ENCODE results near the gene TMEM139.

TMEM139 gene

DNA sequence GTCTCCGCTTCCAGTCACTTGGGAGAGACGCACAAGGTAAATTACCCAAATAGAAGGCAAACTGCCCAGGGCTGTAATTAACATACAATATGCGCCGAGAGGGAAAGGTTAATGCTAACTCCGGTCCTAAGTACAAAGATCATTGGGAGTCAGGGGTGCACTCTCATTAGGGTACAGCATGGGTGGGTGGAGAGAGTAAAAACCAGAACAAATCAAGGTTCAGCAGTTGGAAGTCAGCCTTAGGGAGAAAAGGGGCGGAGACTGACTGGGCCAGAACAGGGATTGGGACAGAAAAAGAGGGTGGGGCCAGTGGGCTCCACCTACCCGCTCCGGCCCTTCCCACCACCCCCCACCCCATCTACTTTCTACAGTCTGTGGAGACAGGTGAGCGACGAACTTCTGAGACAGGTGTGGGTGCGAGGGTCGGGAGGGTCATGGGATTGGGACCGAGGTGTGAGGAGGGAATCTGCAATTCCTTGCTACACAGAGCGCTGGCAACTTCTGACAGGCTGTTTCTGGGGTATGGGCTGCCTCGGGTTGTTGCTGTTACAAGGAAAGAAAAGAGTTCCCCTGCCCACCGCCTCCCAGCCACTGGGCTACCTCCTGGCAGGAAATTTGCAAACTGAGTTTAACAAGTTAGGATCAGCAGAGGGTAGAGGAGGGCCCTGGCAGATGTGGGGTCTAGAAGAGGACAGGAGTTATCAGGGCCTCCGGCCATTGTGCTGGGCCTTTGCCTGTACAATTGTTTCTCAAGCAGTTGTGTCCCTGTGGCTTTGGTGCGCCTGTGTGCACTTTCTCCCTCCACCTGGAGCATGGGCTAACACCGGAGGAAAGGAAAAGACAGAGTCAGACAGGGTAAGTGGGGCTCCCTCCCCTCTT, at the start of gene TMEM139:
Gene TMEM139, plus strand, starts transcription at position 368 of the 879 bp plus-strand sequence. CDS start 1,000 bp downstream, outside the sequence.
- H3K9me2 ChIP-seq (replicated peaks; ENCODE audit: insufficient read depth, low read length), result no peaks in the 10 kb centered on the region
- peaks cover 16% of the 10 kb centered on the region for H3K79me2 ChIP-seq (ENCODE audit: low read length)
- H3K9ac ChIP-seq (ENCODE audit: low read length), result no peak within 1 kb of the TSS
- no peak for TF ChIP-seq EZH2phosphoT487 (IDR thresholded peaks at IDR 0.05; ENCODE audit: low read length)
- TF ChIP-seq EZH2 (optimal IDR thresholded peaks at IDR 0.05; ENCODE audit: low read depth, low read length), result no peak
- TF ChIP-seq, protein P1, sequence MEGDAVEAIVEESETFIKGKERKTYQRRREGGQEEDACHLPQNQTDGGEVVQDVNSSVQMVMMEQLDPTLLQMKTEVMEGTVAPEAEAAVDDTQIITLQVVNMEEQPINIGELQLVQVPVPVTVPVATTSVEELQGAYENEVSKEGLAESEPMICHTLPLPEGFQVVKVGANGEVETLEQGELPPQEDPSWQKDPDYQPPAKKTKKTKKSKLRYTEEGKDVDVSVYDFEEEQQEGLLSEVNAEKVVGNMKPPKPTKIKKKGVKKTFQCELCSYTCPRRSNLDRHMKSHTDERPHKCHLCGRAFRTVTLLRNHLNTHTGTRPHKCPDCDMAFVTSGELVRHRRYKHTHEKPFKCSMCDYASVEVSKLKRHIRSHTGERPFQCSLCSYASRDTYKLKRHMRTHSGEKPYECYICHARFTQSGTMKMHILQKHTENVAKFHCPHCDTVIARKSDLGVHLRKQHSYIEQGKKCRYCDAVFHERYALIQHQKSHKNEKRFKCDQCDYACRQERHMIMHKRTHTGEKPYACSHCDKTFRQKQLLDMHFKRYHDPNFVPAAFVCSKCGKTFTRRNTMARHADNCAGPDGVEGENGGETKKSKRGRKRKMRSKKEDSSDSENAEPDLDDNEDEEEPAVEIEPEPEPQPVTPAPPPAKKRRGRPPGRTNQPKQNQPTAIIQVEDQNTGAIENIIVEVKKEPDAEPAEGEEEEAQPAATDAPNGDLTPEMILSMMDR (IDR thresholded peaks at IDR 0.05; ENCODE audit: low read length), result no peak
- no peak within 1 kb of the TSS for H3K4me3 ChIP-seq (ENCODE audit: low read length)
- DNase-seq, result no peak
- H3K4me1 ChIP-seq (ENCODE audit: low read length), result peaks cover 9% of the 10 kb centered on the region
- H3K36me3 ChIP-seq (replicated peaks; ENCODE audit: insufficient read depth, low read length), result no peaks in the 10 kb centered on the region
- no peaks in the 10 kb centered on the region for H4K20me1 ChIP-seq (ENCODE audit: insufficient read depth, low read length)
- no peaks in the 10 kb centered on the region for H3K9me3 ChIP-seq (replicated peaks; ENCODE audit: insufficient read depth, low read length)
- no peak within 1 kb of the TSS for H2AFZ ChIP-seq (ENCODE audit: low read length)
- no peaks in the 10 kb centered on the region for H3F3A ChIP-seq (ENCODE audit: insufficient read depth, low read length)
- H3K27me3 ChIP-seq (replicated peaks; ENCODE audit: insufficient read depth, low read length), result no peaks in the 10 kb centered on the region
- no peak within 1 kb of the TSS for H3K4me2 ChIP-seq (ENCODE audit: low read depth, low read length)
- no peak within 1 kb of the TSS for H3K27ac ChIP-seq (ENCODE audit: low read length)

DNA sequence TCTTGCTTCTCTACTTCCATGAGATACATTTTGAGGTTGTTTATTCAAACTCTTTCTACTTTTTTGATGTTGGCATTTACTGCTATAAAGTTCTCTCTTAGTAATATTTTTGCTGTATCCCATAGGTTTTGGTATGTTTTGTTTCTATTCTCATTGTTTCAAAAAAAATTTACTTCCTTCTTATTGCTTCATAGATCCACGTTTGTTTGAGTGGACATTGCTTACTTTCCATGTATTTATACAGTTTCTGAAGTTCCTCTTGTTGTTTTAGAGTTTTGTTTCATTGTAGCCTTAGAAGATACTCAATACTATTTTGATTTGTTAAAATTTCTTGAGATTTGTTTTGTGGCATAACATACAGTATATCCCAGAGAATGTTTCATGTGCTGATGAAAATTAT, 49.2 kb upstream of the TMEM139 start:
- no peaks in the 10 kb centered on the region for H3K9me3 ChIP-seq (replicated peaks; ENCODE audit: insufficient read depth, low read length)
- no peaks in the 10 kb centered on the region for H3F3A ChIP-seq (ENCODE audit: insufficient read depth, low read length)
- H3K27ac ChIP-seq (ENCODE audit: low read length), result no peak overlapping the region
- TF ChIP-seq, protein P1 (IDR thresholded peaks at IDR 0.05; ENCODE audit: low read length), result no peak
- TF ChIP-seq EZH2 (optimal IDR thresholded peaks at IDR 0.05; ENCODE audit: low read depth, low read length) (no peak), EZH2phosphoT487 (IDR thresholded peaks at IDR 0.05; ENCODE audit: low read length) (no peak)
- no peak overlapping the region for H2AFZ ChIP-seq (ENCODE audit: low read length)
- H3K4me2 ChIP-seq (ENCODE audit: low read depth, low read length), result no peak overlapping the region
- no peaks in the 10 kb centered on the region for H3K4me1 ChIP-seq (ENCODE audit: low read length)
- H4K20me1 ChIP-seq (ENCODE audit: insufficient read depth, low read length), result no peaks in the 10 kb centered on the region
- H3K79me2 ChIP-seq (ENCODE audit: low read length), result no peaks in the 10 kb centered on the region
- no peaks in the 10 kb centered on the region for H3K27me3 ChIP-seq (replicated peaks; ENCODE audit: insufficient read depth, low read length)
- no peak overlapping the region for H3K9ac ChIP-seq (ENCODE audit: low read length)
- no peaks in the 10 kb centered on the region for H3K9me2 ChIP-seq (replicated peaks; ENCODE audit: insufficient read depth, low read length)
- H3K4me3 ChIP-seq (ENCODE audit: low read length), result no peak overlapping the region
- no peaks in the 10 kb centered on the region for H3K36me3 ChIP-seq (replicated peaks; ENCODE audit: insufficient read depth, low read length)
- DNase-seq, result no peak

DNA sequence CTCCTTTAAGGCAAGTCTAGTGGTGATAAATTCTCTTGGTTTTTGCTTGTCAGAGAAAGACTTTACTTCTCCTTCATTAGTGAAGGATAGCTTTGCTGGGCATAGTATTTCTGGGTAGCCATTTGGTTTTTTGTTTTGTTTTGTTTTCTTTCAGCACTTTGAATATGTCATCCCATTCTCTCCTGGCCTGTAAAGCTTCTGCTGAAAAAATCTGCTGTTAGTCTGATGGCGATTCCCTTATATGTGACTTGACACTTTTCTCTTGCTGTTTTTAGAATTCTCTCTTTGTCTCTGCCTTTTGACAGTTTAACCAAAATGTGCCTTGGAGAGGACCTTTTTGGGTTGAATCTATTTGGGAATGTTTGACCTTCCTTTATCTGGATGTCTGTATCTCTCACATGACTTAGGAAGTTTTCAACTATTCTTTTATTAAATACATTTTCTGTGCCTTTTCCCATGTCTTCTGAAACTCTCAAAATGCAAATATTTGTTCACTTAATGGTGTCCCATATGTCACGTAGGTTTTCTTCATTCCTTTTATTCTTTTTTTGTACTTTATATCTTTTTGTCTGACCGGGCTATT, 48.3 kb upstream of the TMEM139 start:
- Histone ChIP-seq H3F3A (ENCODE audit: insufficient read depth, low read length) (no peaks in the 10 kb centered on the region), H4K20me1 (ENCODE audit: insufficient read depth, low read length) (no peaks in the 10 kb centered on the region), H3K9me2 (replicated peaks; ENCODE audit: insufficient read depth, low read length) (no peaks in the 10 kb centered on the region), H3K4me1 (ENCODE audit: low read length) (no peaks in the 10 kb centered on the region), H3K36me3 (replicated peaks; ENCODE audit: insufficient read depth, low read length) (no peaks in the 10 kb centered on the region), H3K9me3 (replicated peaks; ENCODE audit: insufficient read depth, low read length) (no peaks in the 10 kb centered on the region), H2AFZ (ENCODE audit: low read length) (no peak overlapping the region), H3K27ac (ENCODE audit: low read length) (no peak overlapping the region), H3K4me3 (ENCODE audit: low read length) (no peak overlapping the region), H3K9ac (ENCODE audit: low read length) (no peak overlapping the region), H3K79me2 (ENCODE audit: low read length) (no peaks in the 10 kb centered on the region), H3K4me2 (ENCODE audit: low read depth, low read length) (no peak overlapping the region), H3K27me3 (replicated peaks; ENCODE audit: insufficient read depth, low read length) (no peaks in the 10 kb centered on the region)
- TF ChIP-seq, protein P1 (IDR thresholded peaks at IDR 0.05; ENCODE audit: low read length), result no peak
- no peak for TF ChIP-seq EZH2phosphoT487 (IDR thresholded peaks at IDR 0.05; ENCODE audit: low read length)
- TF ChIP-seq EZH2 (optimal IDR thresholded peaks at IDR 0.05; ENCODE audit: low read depth, low read length), result no peak
- DNase-seq, result no peak

Measured in MM.1S (cell line).